ENCODE results near the gene MRPL14. TPM values are rescaled to one million over a fixed set of nuclear protein-coding genes. Genes with fewer than 3 reads are reported as not detected.

Gene MRPL14
- total and polyA plus RNA-seq, 4 donors = 70.8 to 219 (median 101) TPM

GRCh38 chr6:44167567-44167966 is 40.3 kb upstream of the MRPL14 start:
- no peak overlapping the region for H3K27ac ChIP-seq (ENCODE audit: low read depth in 1 of 2, low read length in 1 of 2)
- H3K36me3 ChIP-seq (ENCODE audit: control insufficient read depth in 4 of 4, insufficient read depth in 4 of 4, low read length in 4 of 4) = no peaks in the 10 kb centered on the region
- no peak overlapping the region for H3K9ac ChIP-seq (ENCODE audit: insufficient read depth in 1 of 2, low read length in 2 of 2)
- no peak for ATAC-seq (ENCODE audit: insufficient read depth, low FRiP score)
- H3K9me3 ChIP-seq (ENCODE audit: control insufficient read depth in 4 of 4, insufficient read depth in 3 of 4, low read length in 3 of 4) = peaks cover 0 to 2% (median 0%) of the 10 kb centered on the region in 4 donors
- DNase-seq = no peak
- no peaks in the 10 kb centered on the region for H3K27me3 ChIP-seq (ENCODE audit: control insufficient read depth in 3 of 3, insufficient read depth in 3 of 3, low read length in 2 of 3)
- 96 to 97% methylated on average over 1 of the region's 1 CpG for WGBS, 2 donors
- TF ChIP-seq CTCF (IDR thresholded peaks at IDR 0.05; ENCODE audit: control extremely low read depth, extremely low read depth) = no peak
- peaks cover 0 to 2% (median 0%) of the 10 kb centered on the region in 5 donors for H3K4me1 ChIP-seq (ENCODE audit: control insufficient read depth in 5 of 5, insufficient read depth in 5 of 5, low read length in 5 of 5)
- H3K4me3 ChIP-seq = no peak overlapping the region

GRCh38 chr6:44166591-44167184 is 39.4 kb upstream of the MRPL14 start:
- Histone ChIP-seq H3K4me3 (no peak overlapping the region), H3K9me3 (ENCODE audit: control insufficient read depth in 4 of 4, insufficient read depth in 3 of 4, low read length in 3 of 4) (peaks cover 0 to 2% (median 0%) of the 10 kb centered on the region in 4 donors), H3K9ac (ENCODE audit: insufficient read depth in 1 of 2, low read length in 2 of 2) (no peak overlapping the region), H3K36me3 (ENCODE audit: control insufficient read depth in 4 of 4, insufficient read depth in 4 of 4, low read length in 4 of 4) (no peaks in the 10 kb centered on the region), H3K27ac (ENCODE audit: low read depth in 1 of 2, low read length in 1 of 2) (no peak overlapping the region), H3K4me1 (ENCODE audit: control insufficient read depth in 5 of 5, insufficient read depth in 5 of 5, low read length in 5 of 5) (no peaks in the 10 kb centered on the region), H3K27me3 (ENCODE audit: control insufficient read depth in 3 of 3, insufficient read depth in 3 of 3, low read length in 2 of 3) (no peaks in the 10 kb centered on the region)
- DNase-seq = no peak
- TF ChIP-seq CTCF (IDR thresholded peaks at IDR 0.05; ENCODE audit: control extremely low read depth, extremely low read depth) = no peak
- ATAC-seq (ENCODE audit: insufficient read depth, low FRiP score) = no peak
- 27 to 41% methylated on average over 16 of the region's 16 CpGs for WGBS, 2 donors

GRCh38 chr6:44166116-44166515 is 38.9 kb upstream of the MRPL14 start:
- Histone ChIP-seq H3K27me3 (ENCODE audit: control insufficient read depth in 3 of 3, insufficient read depth in 3 of 3, low read length in 2 of 3) (no peaks in the 10 kb centered on the region), H3K4me3 (no peak overlapping the region), H3K27ac (ENCODE audit: low read depth in 1 of 2, low read length in 1 of 2) (no peak overlapping the region), H3K9ac (ENCODE audit: insufficient read depth in 1 of 2, low read length in 2 of 2) (no peak overlapping the region), H3K4me1 (ENCODE audit: control insufficient read depth in 5 of 5, insufficient read depth in 5 of 5, low read length in 5 of 5) (no peaks in the 10 kb centered on the region), H3K36me3 (ENCODE audit: control insufficient read depth in 4 of 4, insufficient read depth in 4 of 4, low read length in 4 of 4) (no peaks in the 10 kb centered on the region), H3K9me3 (ENCODE audit: control insufficient read depth in 4 of 4, insufficient read depth in 3 of 4, low read length in 3 of 4) (peaks cover 0 to 2% (median 0%) of the 10 kb centered on the region in 4 donors)
- TF ChIP-seq CTCF (IDR thresholded peaks at IDR 0.05; ENCODE audit: control extremely low read depth, extremely low read depth) = no peak
- ATAC-seq (ENCODE audit: insufficient read depth, low FRiP score) (no peak), DNase-seq (no peak)
- 75 to 76% methylated on average over 7 of the region's 7 CpGs for WGBS, 2 donors

All from lung (tissue), 12 donors.